ENCODE data around the gene KLHL28.
"Not testable (repeated sequence)": the region's sequence is repeated elsewhere in the genome, so short reads cannot be mapped to it uniquely, and the experiment has no call there.

KLHL28 gene

DNA sequence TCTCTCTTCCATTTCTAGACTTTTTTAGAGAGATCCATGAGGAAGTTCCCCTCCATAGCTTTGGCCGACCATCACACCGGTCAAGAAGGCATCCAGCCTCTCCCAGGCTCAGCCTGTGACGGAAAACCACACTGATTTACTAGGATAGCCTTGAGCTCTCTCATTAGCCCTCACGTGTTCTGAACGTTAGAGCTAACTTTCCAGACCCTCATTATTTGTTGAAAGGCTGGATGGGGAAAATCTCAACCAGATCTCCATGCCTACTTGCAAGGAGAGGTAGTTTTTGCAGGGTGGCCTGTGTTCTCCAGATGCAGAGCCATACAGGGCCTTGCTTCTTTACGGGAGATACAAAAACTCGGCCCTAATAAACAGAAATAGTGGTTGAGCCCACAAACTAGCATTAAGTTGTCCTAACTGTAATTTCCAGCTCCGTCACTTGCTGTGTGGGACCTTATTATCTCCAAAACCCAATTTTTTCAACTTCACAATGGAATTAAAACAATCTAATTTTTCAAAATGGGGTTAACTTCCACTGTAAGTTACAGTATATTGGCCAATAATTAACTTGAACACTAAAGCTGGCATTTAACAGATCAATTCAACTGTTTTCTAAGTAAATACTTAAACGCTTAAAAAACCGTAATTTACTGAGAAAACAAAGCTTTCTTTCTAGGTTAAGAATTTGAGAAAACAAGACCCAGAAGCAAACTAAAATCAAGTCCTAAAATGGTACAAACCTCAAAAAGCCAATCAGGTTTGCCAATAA lies 65.3 kb downstream of the KLHL28 start:
- no peak for DNase-seq

DNA sequence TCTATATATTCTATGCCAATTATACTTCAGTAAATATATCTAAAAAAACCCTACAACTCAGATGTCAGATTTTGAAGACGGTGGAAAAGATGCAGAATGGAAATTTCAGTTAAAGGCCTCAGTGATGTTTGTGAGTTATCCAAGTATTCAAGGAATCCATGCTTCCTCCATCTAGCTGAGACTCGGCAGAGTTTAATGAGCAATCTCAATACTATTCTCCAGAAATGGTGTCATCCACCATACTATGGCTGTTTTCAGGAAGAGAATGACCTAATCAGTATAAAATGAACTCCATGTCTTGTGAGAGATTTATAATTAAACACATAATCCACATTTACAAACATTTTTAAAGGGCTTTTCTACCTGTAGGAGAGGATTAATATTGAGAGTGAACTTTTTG lies 66.0 kb downstream of the KLHL28 start:
- DNase-seq, result peak; percentile 91

DNA sequence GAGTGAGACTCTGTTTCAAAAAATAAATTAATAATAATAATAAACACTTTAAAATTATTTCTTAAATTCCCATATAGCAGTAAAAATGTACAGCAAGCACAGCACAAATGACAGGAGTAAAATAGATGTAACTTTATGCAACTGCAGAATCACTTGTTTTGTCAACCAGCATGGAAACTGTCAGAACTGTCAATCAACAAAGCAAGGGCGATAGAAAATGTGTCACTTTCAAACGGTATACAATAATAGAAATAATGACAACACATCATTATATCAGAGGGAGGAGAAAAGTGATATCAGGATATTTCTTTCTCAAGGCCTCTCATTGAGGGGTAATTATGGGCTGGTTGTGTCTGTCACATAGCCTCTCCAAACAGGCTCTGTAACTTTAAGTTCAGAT lies 68.2 kb downstream of the KLHL28 start:
- no peak for DNase-seq

DNA sequence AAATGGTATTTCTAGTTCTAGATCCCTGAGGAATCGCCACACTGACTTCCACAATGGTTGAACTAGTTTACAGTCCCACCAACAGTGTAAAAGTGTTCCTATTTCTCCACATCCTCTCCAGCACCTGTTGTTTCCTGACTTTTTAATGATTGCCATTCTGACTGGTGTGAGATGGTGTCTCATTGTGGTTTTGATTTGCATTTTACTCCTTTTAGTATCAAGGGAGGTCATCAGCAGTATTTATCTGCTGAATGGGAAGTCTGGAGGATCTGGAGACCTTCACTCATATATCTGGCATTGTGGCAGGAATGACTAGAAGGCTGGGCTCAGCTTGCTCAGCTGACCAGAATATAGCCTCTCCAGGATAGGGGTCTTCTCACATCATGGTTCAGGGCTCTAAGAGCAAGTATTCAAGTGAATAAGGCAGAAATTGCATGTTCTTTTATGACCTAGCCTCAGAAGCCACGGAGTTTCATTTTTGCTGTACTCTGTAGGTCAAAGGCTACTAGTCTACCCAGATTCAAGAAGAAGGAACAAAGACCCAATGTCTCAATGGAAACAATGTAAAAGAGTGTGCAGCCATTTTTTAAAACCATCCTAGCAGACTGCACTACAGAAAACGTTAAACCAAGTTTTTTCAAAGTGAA lies 69.9 kb downstream of the KLHL28 start:
- not testable (repeated sequence) for DNase-seq

DNA sequence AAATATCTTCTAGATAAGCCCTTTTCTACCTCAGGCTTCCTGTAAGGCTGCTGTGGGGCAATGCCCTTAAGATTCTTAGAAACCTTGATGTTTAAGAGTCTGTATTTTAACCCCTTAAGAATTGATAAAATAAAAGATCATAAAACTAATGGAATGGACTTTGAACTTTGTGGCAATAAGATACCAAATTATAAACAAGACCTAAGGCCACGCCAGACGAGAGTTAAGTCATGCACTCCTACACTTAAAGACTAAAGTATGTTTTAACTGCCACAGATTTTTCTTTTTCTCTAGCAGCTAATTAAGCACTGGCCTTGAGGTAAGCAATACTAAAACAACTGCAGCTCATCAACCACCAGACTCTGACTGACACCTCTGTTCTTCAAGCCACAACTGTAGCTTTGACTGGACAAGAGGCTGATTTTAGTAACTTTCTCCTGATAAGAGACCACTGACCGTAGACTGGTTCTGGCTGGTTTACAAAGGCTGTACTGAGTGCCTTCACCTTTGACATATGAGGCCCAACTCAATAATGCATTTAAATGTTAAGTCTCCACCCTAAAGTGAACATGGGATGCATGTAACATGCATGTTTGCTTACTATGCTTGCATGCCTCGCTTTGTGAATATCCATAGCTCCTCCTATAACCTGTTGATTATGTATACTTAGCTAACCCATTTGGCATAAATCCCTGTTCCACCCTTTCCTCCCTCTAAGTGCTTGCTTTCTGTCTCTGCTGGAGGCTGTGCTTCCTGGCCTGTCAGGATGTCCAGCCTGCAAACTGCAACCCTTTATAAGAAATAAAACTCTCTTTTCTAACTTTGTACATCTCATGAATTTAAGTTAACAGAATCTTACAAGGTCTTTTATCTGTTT lies 71.9 kb downstream of the KLHL28 start:
- DNase-seq, result no peak

DNA sequence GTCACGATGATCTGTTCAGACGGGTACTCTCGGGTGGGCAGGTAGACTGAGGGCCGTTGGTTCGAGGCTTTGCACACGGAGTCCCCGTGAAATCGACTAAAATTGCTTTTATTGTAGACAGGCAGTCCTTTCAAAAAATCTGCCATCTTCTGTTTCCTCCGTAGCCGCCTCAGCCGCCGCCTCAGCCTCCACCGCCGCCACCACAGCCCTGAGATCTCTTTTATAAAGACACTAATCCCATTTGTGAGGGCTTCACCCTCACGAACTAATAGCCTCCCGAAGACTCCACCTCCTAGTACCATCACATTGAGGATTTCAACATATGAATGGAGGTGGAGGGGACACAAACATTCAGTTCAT lies 74.2 kb downstream of the KLHL28 start:
- no peak for DNase-seq

GRCh38 chr14:44886860-44887595 lies 74.7 kb downstream of the KLHL28 start:
- no peak for DNase-seq

GRCh38 chr14:44880791-44881190 lies 81.0 kb downstream of the KLHL28 start:
- no peak for DNase-seq

All from EL (cell line).